Hematopoietic multipotent progenitor cell treated with erythropoietin and hydrocortisone succinate and interleukin-3 and kit ligand, for 15 days (in vitro differentiated cells): ENCODE results near the gene CPXCR1.
"Not testable (repeated sequence)": the region's sequence is repeated elsewhere in the genome, so short reads cannot be mapped to it uniquely, and the experiment has no call there.

ENCODE experiments used
- DNase-seq: peaks from one replicate; pipeline ENCODE4 v3.0.0-alpha.2; 2015; ENCODE audit warnings: low spot score

Gene CPXCR1

GRCh38 chrX:88746925-88747324 lies at the start of gene CPXCR1:
Gene CPXCR1, plus strand, starts transcription at chrX:88747225. Its CDS starts 6,190 bp downstream, at chrX:88753415.
- no peak for DNase-seq

- DNase-seq, result no peak
Observed at GRCh38 chrX:88735835-88736234, 11.2 kb upstream of the CPXCR1 start.

- DNase-seq, result not testable (repeated sequence)
Observed at GRCh38 chrX:88746215-88746614, 810 bp upstream of the CPXCR1 start.

GRCh38 chrX:88752339-88752738 lies 5.3 kb downstream of the CPXCR1 start:
- DNase-seq, result not testable (repeated sequence)

GRCh38 chrX:88789825-88790224 lies 42.8 kb downstream of the CPXCR1 start:
- no peak for DNase-seq
